K562 (cell line): ENCODE measurements around the gene LPAR5. TPM values are rescaled to one million over a fixed set of nuclear protein-coding genes. Genes with fewer than 3 reads are reported as not detected.
A peak's percentile ranks its signal among the peaks of the same experiment; 100 is the strongest.

Experiments
- ATAC-seq: fragments of 200-7000 bp; cut with Tn5 transposase; 3 replicates; pipeline ENCODE4 v1.9.1; 2020; ENCODE audit warnings: moderate library complexity
- BruUV-seq: library from RNA; stranded (reverse); fragments of 400-500 nt; replicated peaks from 2 replicates; lab custom pipeline; 2021; lab: Mats Ljungman, UMichigan
- CTCF ChIA-PET: fragments of 300-600 bp; formaldehyde crosslinking; extraction: SDS; loops from one replicate; lab custom pipeline; 2021; ENCODE audit warnings: low intra/inter-chr PET ratio; lab: Yijun Ruan, JAX
- POLR2A ChIA-PET: fragments of 300-600, 350-650 bp; sonication (Branson Sonifier 250); formaldehyde crosslinking; extraction: SDS; loops from one replicate; lab custom pipeline; 2021; ENCODE audit warnings: antibody characterized with exemption, inconsistent platforms; lab: Yijun Ruan, JAX
- DNase-seq, 4 experiments: peaks; one replicate each; pipeline versions ENCODE4 v3.0.0 to v3.0.0-alpha.2; 2011 to 2018; ENCODE audit warnings: low spot score in 3 of 4, mixed read lengths in 3 of 4; ENCODE audit errors: extremely low read depth in 1 of 4
- FAIRE-seq: peaks from 2 replicates; lab custom pipeline; 2011; peaks lifted over from hg19 to GRCh38; lab: Jason Lieb, UNC
- H2AFZ ChIP-seq: 2 replicates; pipeline ENCODE4 v1.6.0; 2011; ENCODE audit warnings: low read depth, low read length, control low read depth, inconsistent platforms
- H3K27ac ChIP-seq: fragments of 200-600 bp; 3 replicates; pipeline ENCODE4 v1.8.0; 2011; ENCODE audit warnings: low read depth, mild to moderate bottlenecking, control low read depth, inconsistent platforms, low read length, moderate library complexity, mixed read lengths; ENCODE audit errors: extremely low read depth
- H3K27me3 ChIP-seq, 2 experiments: fragments of 300-600 bp in 1 of 2; 2 replicates in 1 of 2; 3 replicates in 1 of 2; pipeline versions ENCODE4 v1.6.0 to v1.8.0; 2011; ENCODE audit warnings: inconsistent platforms in 2 of 2, low read length in 2 of 2, mild to moderate bottlenecking in 1 of 2, mixed read lengths in 1 of 2, moderate library complexity in 1 of 2; ENCODE audit not compliant: control insufficient read depth in 2 of 2, insufficient read depth in 2 of 2
- H3K36me3 ChIP-seq: fragments of 300-600 bp; 3 replicates; pipeline ENCODE4 v1.8.0; 2011; ENCODE audit warnings: mild to moderate bottlenecking, low read length, inconsistent platforms; ENCODE audit not compliant: control insufficient read depth, insufficient read depth
- H3K4me1 ChIP-seq, 2 experiments: fragments of 200-600 bp in 1 of 2; replicated peaks in 1 of 2; 2 replicates in 1 of 2; 3 replicates in 1 of 2; pipeline versions ENCODE4 v1.5.1 to v1.8.0; 2011; ENCODE audit warnings: inconsistent platforms in 2 of 2, low read length in 2 of 2, mild to moderate bottlenecking in 1 of 2, mixed read lengths in 1 of 2, moderate library complexity in 1 of 2; ENCODE audit not compliant: control insufficient read depth in 2 of 2, insufficient read depth in 2 of 2
- H3K4me2 ChIP-seq: 2 replicates; pipeline ENCODE4 v1.6.1; 2011; ENCODE audit warnings: low read length, control low read depth, inconsistent platforms, mixed read lengths; ENCODE audit not compliant: insufficient read depth
- H3K4me3 ChIP-seq: fragments of 200-600 bp; sonication (generic), shearing (Covaris generic); 2 replicates; pipeline ENCODE4 v1.5.1; 2016; ENCODE audit warnings: control low read depth, inconsistent platforms
- H3K79me2 ChIP-seq: fragments of 200-600 bp; 3 replicates; pipeline ENCODE4 v1.8.0; 2011; ENCODE audit warnings: low read length, inconsistent platforms; ENCODE audit not compliant: control insufficient read depth, insufficient read depth
- H3K9ac ChIP-seq, 2 experiments: 2 replicates each; pipeline versions ENCODE4 v1.6.0 to v1.6.1; 2011; ENCODE audit warnings: low read depth in 2 of 2, low read length in 2 of 2, control low read depth in 1 of 2, inconsistent platforms in 1 of 2, mild to moderate bottlenecking in 1 of 2, mixed read lengths in 1 of 2; ENCODE audit not compliant: insufficient read depth in 1 of 2
- H3K9me1 ChIP-seq: one replicate; pipeline ENCODE4 v1.6.0; 2011; ENCODE audit warnings: inconsistent platforms, mild to moderate bottlenecking, low read length, moderate library complexity; ENCODE audit not compliant: control insufficient read depth, insufficient read depth
- H3K9me3 ChIP-seq: replicated peaks from 2 replicates; pipeline ENCODE4 v1.5.1; 2011; ENCODE audit warnings: low read depth, low read length, inconsistent platforms; ENCODE audit not compliant: control insufficient read depth, insufficient read depth
- H4K20me1 ChIP-seq: replicated peaks from 2 replicates; pipeline ENCODE4 v1.6.1; 2011; ENCODE audit warnings: low read length, inconsistent platforms, mixed read lengths; ENCODE audit not compliant: control insufficient read depth, insufficient read depth
- ATF7 ChIP-seq: fragments of 450-650 bp; IDR thresholded peaks from 2 replicates; pipeline ENCODE4 v1.7.1; 2014; ENCODE audit warnings: mild to moderate bottlenecking, moderate library complexity
- MXD1 ChIP-seq: fragments of 250-450 bp; sonication (Bioruptor Pico); IDR thresholded peaks from 2 replicates; pipeline ENCODE4 v1.8.0; 2021; ENCODE audit warnings: borderline replicate concordance, mild to moderate bottlenecking, moderate library complexity; ENCODE audit not compliant: poor library complexity, severe bottlenecking
- MYBL2 ChIP-seq, 2 experiments: fragments of 450-650 bp in 1 of 2; sonication (generic) in 1 of 2; formaldehyde crosslinking in 1 of 2; IDR thresholded peaks; 2 replicates each; pipeline versions ENCODE4 v1.6.1 to v1.8.1; 2017 to 2022; ENCODE audit warnings: borderline replicate concordance in 1 of 2, inconsistent platforms in 1 of 2, low read depth in 1 of 2, mild to moderate bottlenecking in 1 of 2, missing genetic modification reagents in 1 of 2, moderate library complexity in 1 of 2
- NFRKB ChIP-seq: fragments of 450-650 bp; IDR thresholded peaks from 2 replicates; pipeline ENCODE4 v1.6.1; 2016; ENCODE audit warnings: low read depth
- NR0B1 ChIP-seq: fragments of 450-650 bp; IDR thresholded peaks from one replicate; pipeline ENCODE4 v1.6.1; 2018; ENCODE audit warnings: mild to moderate bottlenecking, moderate library complexity; ENCODE audit not compliant: partially characterized antibody
- SIN3A ChIP-seq, 2 experiments: fragments of 150-350 bp in 1 of 2; IDR thresholded peaks; 2 replicates each; pipeline ENCODE4 v1.6.1; 2011 to 2016; ENCODE audit warnings: borderline replicate concordance in 2 of 2, low read depth in 2 of 2, low read length in 2 of 2, mild to moderate bottlenecking in 2 of 2, moderate library complexity in 2 of 2; ENCODE audit not compliant: control insufficient read depth in 1 of 2
- SP2 ChIP-seq: IDR thresholded peaks from 2 replicates; pipeline ENCODE4 v1.6.1; 2011; ENCODE audit warnings: mild to moderate bottlenecking, low read depth, low read length, moderate library complexity; ENCODE audit not compliant: poor library complexity, severe bottlenecking; ENCODE audit errors: extremely low read depth
- SREBF1 ChIP-seq: fragments of 150-350 bp; IDR thresholded peaks from 2 replicates; pipeline ENCODE4 v1.6.1; 2014; ENCODE audit warnings: antibody characterized with exemption, low read depth, low read length, borderline replicate concordance
- TEAD1 ChIP-seq, 2 experiments: fragments of 450-650 bp in 1 of 2; sonication (generic) in 1 of 2; formaldehyde crosslinking; IDR thresholded peaks; 2 replicates each; pipeline versions ENCODE4 v1.4.0 to v1.8.0; 2020 to 2022; ENCODE audit warnings: mild to moderate bottlenecking in 2 of 2, missing genetic modification reagents in 1 of 2
- THRAP3 ChIP-seq: fragments of 450-650 bp; IDR thresholded peaks from 2 replicates; pipeline ENCODE4 v1.6.1; 2016; ENCODE audit warnings: mild to moderate bottlenecking, inconsistent platforms, borderline replicate concordance
- ZBTB26 ChIP-seq: fragments of 450-650 bp; formaldehyde crosslinking; IDR thresholded peaks from 2 replicates; pipeline ENCODE4 v1.4.0; 2022; ENCODE audit warnings: missing genetic modification characterization
- ZKSCAN8 ChIP-seq: fragments of 200-800 bp; sonication (Bioruptor generic); IDR thresholded peaks from 2 replicates; pipeline ENCODE4 v1.6.1; 2016; ENCODE audit warnings: missing genetic modification characterization, missing compliant biosample characterization
- ZNF274 ChIP-seq: IDR thresholded peaks from 2 replicates; pipeline ENCODE4 v1.6.1; 2011; ENCODE audit warnings: low read depth, mild to moderate bottlenecking, low read length, moderate library complexity, borderline replicate concordance
- ZNF583 ChIP-seq: fragments of 250-450 bp; sonication (Bioruptor Pico); IDR thresholded peaks from 2 replicates; pipeline ENCODE4 v1.4.0; 2020
- WGBS: fragments of 100-300 bp; shearing (Covaris generic); methylation state at CpG from one replicate; pipeline ENCODE4 v1.1.6; 2016; ENCODE audit warnings: low coverage, mixed read lengths; ENCODE audit not compliant: insufficient coverage; ENCODE audit errors: missing lambda C conversion rate; 5-methylcytosine and 5-hydroxymethylcytosine counted together
- in situ Hi-C: fragments of 300-500 bp; cut with MboI; formaldehyde crosslinking; loops from 4 replicates; pipeline ENCODE4 v1.15.0; 2018; ENCODE audit warnings: inconsistent platforms, mixed read lengths
- intact Hi-C: fragments of 100-400 bp; cut with micrococcal nuclease; formaldehyde crosslinking; loops from 2 replicates; pipeline ENCODE4 v1.14.2; 2022
- polyA plus RNA-seq, 8 experiments: library from polyadenylated mRNA; depleted of rRNA in 4 of 8; stranded (reverse) in 5 of 8; unstranded in 3 of 8; fragments of >200 nt; fragmentation: Nextera tagmentation in 2 of 8; fragmentation: Illumina TruSeq in 1 of 8; extraction: Ambion mirVana in 2 of 8; extraction: Trizol in 1 of 8; gene quantifications; 2 replicates each; pipeline versions ENCODE4 v1.2.1 to v1.2.3, GENCODE V29; 2011 to 2014; ENCODE audit warnings: inconsistent platforms in 1 of 8, missing spikeins in 1 of 8
- total RNA-seq, 7 experiments: library from RNA; depleted of rRNA in 6 of 7; stranded (reverse); fragments of >200 nt in 6 of 7; fragmentation: Illumina TruSeq in 2 of 7; extraction: Trizol in 2 of 7; gene quantifications; 2 replicates each; pipeline versions ENCODE4 v1.2.1 to v1.2.3, GENCODE V29; 2011 to 2021; ENCODE audit warnings: low replicate concordance in 1 of 7

LPAR5 gene
- total and polyA plus RNA-seq, 9 of the 15 experiments (the other 6 are each of a cell fraction or from before 2014, with no cell fraction given) = 1.3 to 11.7 (median 3.6) TPM

GRCh38 chr12:6614513-6615172, 21.1 kb downstream of the LPAR5 start:
- in situ Hi-C loops = no loop called here
- H3K27me3 ChIP-seq = no peaks in the 10 kb centered on the region
- H3K36me3 ChIP-seq = peaks cover 7% of the 10 kb centered on the region; the same call in 1 of the 3 replicates
- H3K4me2 ChIP-seq = peak overlapping the region; percentile 49
- H3K9ac ChIP-seq = peak overlapping the region; percentile 62 to 90
- 60% methylated on average over 3 of the region's 7 CpGs for WGBS
- intact Hi-C loops = loop anchor here (2.0 to 10.0 kb wide), 3 partner anchors 74 to 210 kb away; partner anchors contain the start of genes GPR162, P3H3 and ZNF384
- H3K9me3 ChIP-seq = no peaks in the 10 kb centered on the region
- peak overlapping the region; percentile 52 for H2AFZ ChIP-seq
- no peaks in the 10 kb centered on the region; the same call in 2 of the 3 replicates for H3K79me2 ChIP-seq
- ATAC-seq = no peak
- no peak overlapping the region for H3K4me3 ChIP-seq
- no TSS peak for BruUV-seq
- peaks cover 29 to 38% of the 10 kb centered on the region in 2 experiments for H3K4me1 ChIP-seq
- H3K9me1 ChIP-seq = no peaks in the 10 kb centered on the region
- no peak for FAIRE-seq
- peak overlapping the region; percentile 85 for H3K27ac ChIP-seq
- CTCF ChIA-PET = interaction anchor here (0.7 kb wide), 1 partner anchor 76 kb away, joined by 4 read pairs; no protein-coding TSS in a partner anchor
- no peak for DNase-seq
- POLR2A ChIA-PET = interaction anchor here (1.6 to 2.2 kb wide), 3 partner anchors 9 to 177 kb away, joined by 3 to 8 read pairs (median 6); no protein-coding TSS in a partner anchor
- no peaks in the 10 kb centered on the region for H4K20me1 ChIP-seq
- TF ChIP-seq TEAD1 (CRISPR knock-in tag; IDR thresholded peaks at IDR 0.05) = no peak
- TF ChIP-seq ZNF274 = no peak
- 0 out of 2 replicates have a peak, but pooled peaks have one; percentile 26 for TF ChIP-seq NFRKB
- TF ChIP-seq SP2 = no peak
- TF ChIP-seq SIN3A (IDR thresholded peaks at IDR 0.05; ENCODE audit: borderline replicate concordance in 2 of 2, control insufficient read depth in 1 of 2, low read depth in 2 of 2, low read length in 2 of 2) = no peak
- TF ChIP-seq ZBTB26 (CRISPR knock-in tag) = no peak
- 0 out of 2 replicates have a peak, but pooled peaks have one; percentile 1 for TF ChIP-seq ZNF583 (CRISPR knock-in tag)
- no peak for TF ChIP-seq ZKSCAN8 (CRISPR knock-in tag)
- TF ChIP-seq ATF7 = no peak
- TF ChIP-seq THRAP3 = no peak
- no peak for TF ChIP-seq NR0B1
- no peak for TF ChIP-seq MYBL2 (IDR thresholded peaks at IDR 0.05; ENCODE audit: low read depth)
- TF ChIP-seq MYBL2 (CRISPR knock-in tag; IDR thresholded peaks at IDR 0.05; ENCODE audit: borderline replicate concordance) = no peak
- TF ChIP-seq SREBF1 = no peak
- TF ChIP-seq MXD1 = no peak
